H9 (cell line): ENCODE data around the gene SKAP1. TPM values are rescaled to one million over a fixed set of nuclear protein-coding genes. Genes with fewer than 3 reads are reported as not detected.

ENCODE experiments used
- DNase-seq: peaks from one replicate; pipeline ENCODE4 v3.0.0-alpha.2; 2017
- H2AFZ ChIP-seq: one replicate; pipeline ENCODE4 v1.6.1; 2013; ENCODE audit warnings: mild to moderate bottlenecking, low read length, control low read depth, moderate library complexity
- H2AK5ac ChIP-seq: 2 replicates; pipeline ENCODE4 v1.6.1; 2013; ENCODE audit warnings: low read length, control low read depth, mixed read lengths; ENCODE audit not compliant: insufficient read length
- H2BK120ac ChIP-seq: one replicate; pipeline ENCODE4 v1.6.1; 2013; ENCODE audit warnings: low read depth, mild to moderate bottlenecking, low read length, control low read depth, inconsistent platforms; ENCODE audit not compliant: poor library complexity, severe bottlenecking
- H2BK12ac ChIP-seq: 2 replicates; pipeline ENCODE4 v1.6.1; 2013; ENCODE audit warnings: low read length, control low read depth, mixed read lengths, low read depth; ENCODE audit not compliant: insufficient read length
- H2BK15ac ChIP-seq: 2 replicates; pipeline ENCODE4 v1.6.1; 2013; ENCODE audit warnings: low read depth, low read length, control low read depth
- H2BK20ac ChIP-seq: one replicate; pipeline ENCODE4 v1.6.1; 2013; ENCODE audit warnings: low read depth, mild to moderate bottlenecking, low read length, control low read depth, inconsistent platforms; ENCODE audit not compliant: poor library complexity, severe bottlenecking
- H2BK5ac ChIP-seq: 2 replicates; pipeline ENCODE4 v1.6.1; 2013; ENCODE audit warnings: low read length, control low read depth, mixed read lengths; ENCODE audit not compliant: insufficient read length
- H3K14ac ChIP-seq: 2 replicates; pipeline ENCODE4 v1.6.1; 2013; ENCODE audit warnings: low read length, control low read depth; ENCODE audit not compliant: insufficient read depth
- H3K18ac ChIP-seq: 2 replicates; pipeline ENCODE4 v1.6.1; 2013; ENCODE audit warnings: low read depth, mild to moderate bottlenecking, mixed read lengths, low read length, control low read depth; ENCODE audit not compliant: insufficient read length
- H3K23ac ChIP-seq: 2 replicates; pipeline ENCODE4 v1.6.1; 2013; ENCODE audit warnings: low read length, control low read depth, mixed read lengths, low read depth; ENCODE audit not compliant: insufficient read length
- H3K23me2 ChIP-seq: 2 replicates; pipeline ENCODE4 v1.6.1; 2013; ENCODE audit warnings: low read depth, mild to moderate bottlenecking, mixed read lengths, low read length, control low read depth; ENCODE audit not compliant: insufficient read length, poor library complexity, severe bottlenecking
- H3K27ac ChIP-seq: 2 replicates; pipeline ENCODE4 v1.5.1; 2013; ENCODE audit warnings: low read length, control low read depth, mixed read lengths, low read depth; ENCODE audit not compliant: insufficient read length
- H3K27me3 ChIP-seq: 2 replicates; pipeline ENCODE4 v1.6.1; 2013; ENCODE audit warnings: low read length, control low read depth, inconsistent platforms; ENCODE audit not compliant: insufficient read depth
- H3K4ac ChIP-seq: 2 replicates; pipeline ENCODE4 v1.6.1; 2013; ENCODE audit warnings: low read depth, mild to moderate bottlenecking, control low read depth, inconsistent platforms, low read length, moderate library complexity
- H3K4me1 ChIP-seq: 2 replicates; pipeline ENCODE4 v1.6.1; 2013; ENCODE audit warnings: low read length, control low read depth, inconsistent platforms; ENCODE audit not compliant: insufficient read depth
- H3K4me2 ChIP-seq: 2 replicates; pipeline ENCODE4 v1.6.1; 2013; ENCODE audit warnings: low read length, control low read depth, mixed read lengths; ENCODE audit not compliant: insufficient read length, insufficient read depth
- H3K56ac ChIP-seq: 2 replicates; pipeline ENCODE4 v1.6.1; 2013; ENCODE audit warnings: low read depth, mild to moderate bottlenecking, mixed read lengths, low read length, control low read depth; ENCODE audit not compliant: insufficient read length
- H3K79me1 ChIP-seq: 2 replicates; pipeline ENCODE4 v1.6.1; 2013; ENCODE audit warnings: low read depth, mild to moderate bottlenecking, moderate library complexity, low read length, control low read depth, inconsistent platforms; ENCODE audit not compliant: insufficient read depth, poor library complexity, severe bottlenecking
- H3K79me2 ChIP-seq: 2 replicates; pipeline ENCODE4 v1.6.1; 2013; ENCODE audit warnings: low read length, control low read depth, inconsistent platforms; ENCODE audit not compliant: insufficient read depth
- H3K9ac ChIP-seq: 2 replicates; pipeline ENCODE4 v1.6.1; 2013; ENCODE audit warnings: low read length, control low read depth, mixed read lengths; ENCODE audit not compliant: insufficient read length; ENCODE audit errors: extremely low read depth
- H3K9me3 ChIP-seq: one replicate; pipeline ENCODE4 v1.6.1; 2013; ENCODE audit warnings: low read depth, low read length, inconsistent platforms; ENCODE audit not compliant: control insufficient read depth
- H3T11ph ChIP-seq: one replicate; pipeline ENCODE4 v1.6.1; 2013; ENCODE audit warnings: mild to moderate bottlenecking, low read length, control low read depth, inconsistent platforms
- H4K20me1 ChIP-seq: one replicate; pipeline ENCODE4 v1.6.1; 2013; ENCODE audit not compliant: control insufficient read depth, insufficient read length, insufficient read depth
- H4K5ac ChIP-seq: 2 replicates; pipeline ENCODE4 v1.6.1; 2013; ENCODE audit warnings: low read depth, mild to moderate bottlenecking, mixed read lengths, low read length, control low read depth; ENCODE audit not compliant: insufficient read length
- H4K8ac ChIP-seq: replicated peaks from 2 replicates; pipeline ENCODE4 v1.6.1; 2013; ENCODE audit warnings: low read length, control low read depth, mixed read lengths, low read depth; ENCODE audit not compliant: insufficient read length
- H4K91ac ChIP-seq: 2 replicates; pipeline ENCODE4 v1.6.1; 2013; ENCODE audit warnings: low read depth, mild to moderate bottlenecking, moderate library complexity, mixed read lengths, low read length, control low read depth; ENCODE audit not compliant: insufficient read length
- H3K27ac Mint-ChIP-seq, 3 experiments: 2 replicates in 2 of 3; 3 replicates in 1 of 3; pipeline ENCODE4 v1.8.0; 2020 to 2021; ENCODE audit warnings: mixed read lengths in 3 of 3, mild to moderate bottlenecking in 1 of 3, moderate library complexity in 1 of 3
- H3K27me3 Mint-ChIP-seq: 2 replicates; pipeline ENCODE4 v1.8.0; 2021; ENCODE audit warnings: low read depth, mild to moderate bottlenecking, moderate library complexity, mixed read lengths
- H3K36me3 Mint-ChIP-seq, 3 experiments: 2 replicates in 2 of 3; 3 replicates in 1 of 3; pipeline ENCODE4 v1.8.0; 2020 to 2021; ENCODE audit warnings: low read depth in 3 of 3, mixed read lengths in 3 of 3; ENCODE audit not compliant: insufficient read depth in 1 of 3
- H3K4me1 Mint-ChIP-seq, 2 experiments: 2 replicates each; pipeline ENCODE4 v1.8.0; 2020; ENCODE audit warnings: mixed read lengths in 2 of 2
- H3K4me3 Mint-ChIP-seq, 2 experiments: 2 replicates in 1 of 2; 3 replicates in 1 of 2; pipeline ENCODE4 v1.8.0; 2020 to 2021; ENCODE audit warnings: mild to moderate bottlenecking in 2 of 2, mixed read lengths in 2 of 2, moderate library complexity in 1 of 2
- H3K9me3 Mint-ChIP-seq, 2 experiments: 2 replicates in 1 of 2; 3 replicates in 1 of 2; pipeline ENCODE4 v1.8.0; 2020; ENCODE audit warnings: mild to moderate bottlenecking in 2 of 2, mixed read lengths in 2 of 2, moderate library complexity in 1 of 2
- WGBS: extraction: QIAGEN DNeasy Blood & Tissue Kit; methylation state at CpG from one replicate; pipeline ENCODE4 v1.1.7; 2013; ENCODE audit warnings: missing lambda C conversion rate, low lambda C conversion rate, mixed read lengths; ENCODE audit not compliant: insufficient read length; ENCODE audit errors: extremely low coverage; 5-methylcytosine and 5-hydroxymethylcytosine counted together
- total RNA-seq: library from RNA; stranded (reverse); gene quantifications from 2 replicates; pipeline ENCODE4 v1.2.1, GENCODE V29; 2021
- TF ChIP-seq, protein P1 (sequence below): fragments of 200-600 bp; sonication (generic); conservative IDR thresholded peaks from 3 replicates; pipeline ENCODE4 v1.8.0; 2021; ENCODE audit warnings: antibody characterized with exemption, mild to moderate bottlenecking

SKAP1 gene
- total RNA-seq, 1 experiment from 2014 or later: not detected

GRCh38 chr17:48376682-48377325, 53.2 kb downstream of the SKAP1 start:
- Histone ChIP-seq H3K56ac (no peak overlapping the region), H3K14ac (no peak overlapping the region; the same call in 1 of the 2 replicates), H3K79me2 (no peaks in the 10 kb centered on the region), H4K20me1 (no peaks in the 10 kb centered on the region), H2AFZ (no peak overlapping the region), H2BK12ac (no peak overlapping the region), H2AK5ac (no peak overlapping the region), H3K9ac (no peak overlapping the region), H2BK120ac (no peak overlapping the region), H3K27me3 (no peaks in the 10 kb centered on the region), H3K23ac (no peak overlapping the region), H2BK20ac (no peak overlapping the region), H2BK15ac (no peak overlapping the region), H3K27ac (no peak overlapping the region), H3T11ph (no peak overlapping the region), H3K4me2 (no peak overlapping the region), H3K4ac (no peak overlapping the region), H3K23me2 (no peaks in the 10 kb centered on the region), H3K79me1 (no peaks in the 10 kb centered on the region), H4K5ac (no peak overlapping the region), H3K4me1 (no peaks in the 10 kb centered on the region), H4K91ac (no peak overlapping the region), H3K18ac (no peak overlapping the region), H3K9me3 (no peaks in the 10 kb centered on the region), H4K8ac (no peak overlapping the region), H2BK5ac (no peak overlapping the region)
- WGBS: no CpG with 5 or more reads among the region's 6 CpGs
- Mint-ChIP-seq H3K27me3 (peaks cover 30% of the 10 kb centered on the region), H3K4me1 (no peaks in the 10 kb centered on the region), H3K4me3 (no peak overlapping the region), H3K36me3 (no peaks in the 10 kb centered on the region), H3K27ac (no peak overlapping the region), H3K9me3 (no peaks in the 10 kb centered on the region)
- TF ChIP-seq, protein P1, sequence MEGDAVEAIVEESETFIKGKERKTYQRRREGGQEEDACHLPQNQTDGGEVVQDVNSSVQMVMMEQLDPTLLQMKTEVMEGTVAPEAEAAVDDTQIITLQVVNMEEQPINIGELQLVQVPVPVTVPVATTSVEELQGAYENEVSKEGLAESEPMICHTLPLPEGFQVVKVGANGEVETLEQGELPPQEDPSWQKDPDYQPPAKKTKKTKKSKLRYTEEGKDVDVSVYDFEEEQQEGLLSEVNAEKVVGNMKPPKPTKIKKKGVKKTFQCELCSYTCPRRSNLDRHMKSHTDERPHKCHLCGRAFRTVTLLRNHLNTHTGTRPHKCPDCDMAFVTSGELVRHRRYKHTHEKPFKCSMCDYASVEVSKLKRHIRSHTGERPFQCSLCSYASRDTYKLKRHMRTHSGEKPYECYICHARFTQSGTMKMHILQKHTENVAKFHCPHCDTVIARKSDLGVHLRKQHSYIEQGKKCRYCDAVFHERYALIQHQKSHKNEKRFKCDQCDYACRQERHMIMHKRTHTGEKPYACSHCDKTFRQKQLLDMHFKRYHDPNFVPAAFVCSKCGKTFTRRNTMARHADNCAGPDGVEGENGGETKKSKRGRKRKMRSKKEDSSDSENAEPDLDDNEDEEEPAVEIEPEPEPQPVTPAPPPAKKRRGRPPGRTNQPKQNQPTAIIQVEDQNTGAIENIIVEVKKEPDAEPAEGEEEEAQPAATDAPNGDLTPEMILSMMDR: no peak
- no peak for DNase-seq
